AG04449 (cell line): Measurements from ENCODE around the gene TPSB2.
"Not testable (repeated sequence)": the region's sequence is repeated elsewhere in the genome, so short reads cannot be mapped to it uniquely, and the experiment has no call there.

Experiments used
- CTCF ChIA-PET: fragments of 350-600 bp; formaldehyde crosslinking; extraction: SDS; loops from one replicate; lab custom pipeline; 2021; ENCODE audit warnings: antibody characterized with exemption; lab: Yijun Ruan, JAX
- POLR2A ChIA-PET: fragments of 400-600, 350-600 bp; formaldehyde crosslinking; extraction: SDS; loops from one replicate; lab custom pipeline; 2020; ENCODE audit warnings: antibody characterized with exemption, inconsistent platforms; lab: Yijun Ruan, JAX
- DNase-seq: peaks from one replicate; pipeline ENCODE4 v3.0.0-alpha.2; 2010; ENCODE audit warnings: low read depth, low spot score
- H3K4me3 ChIP-seq: 2 replicates; pipeline ENCODE4 v1.5.1; 2011; ENCODE audit warnings: low read depth, mild to moderate bottlenecking, control low read depth, low read length
- TF ChIP-seq, protein P1 (sequence below): IDR thresholded peaks from one replicate; pipeline ENCODE4 v1.5.1; 2011; ENCODE audit warnings: mild to moderate bottlenecking, moderate library complexity, low read length, control low read depth, inconsistent platforms; ENCODE audit not compliant: insufficient read depth; ENCODE audit errors: missing control alignments

The TPSB2 gene

DNA sequence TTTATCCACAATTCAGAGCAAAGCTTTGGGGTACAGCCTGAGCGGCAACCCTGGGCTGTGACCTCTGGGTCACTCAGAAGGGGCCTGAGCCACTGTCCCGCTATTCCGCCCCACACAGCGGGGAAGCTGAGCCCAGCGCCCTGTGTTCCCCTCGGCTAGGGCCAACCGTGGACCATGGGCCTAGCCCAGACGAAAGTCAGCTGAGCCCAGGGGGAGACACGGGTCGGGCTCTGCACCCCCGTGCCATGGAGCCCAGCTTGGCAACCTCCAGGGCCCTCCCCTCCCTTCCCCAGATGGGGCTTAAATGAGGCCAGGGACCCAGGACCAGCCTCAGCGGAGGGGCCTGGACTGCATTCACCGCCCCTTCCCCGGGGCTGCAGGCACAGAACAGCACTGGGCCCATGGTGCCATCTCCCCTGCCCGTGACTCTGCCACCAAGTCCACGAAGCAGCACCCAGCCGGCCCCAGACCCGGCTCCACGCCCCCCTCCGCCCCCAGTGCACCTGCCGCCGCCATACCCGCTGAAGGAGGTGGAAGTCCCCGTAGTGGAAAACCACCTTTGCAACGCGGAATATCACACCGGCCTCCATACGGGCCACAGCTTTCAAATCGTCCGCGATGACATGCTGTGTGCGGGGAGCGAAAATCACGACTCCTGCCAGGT lies 27.7 kb upstream of the TPSB2 start:
- ChIA-PET CTCF (interaction anchor here (1.1 kb wide), 1 partner anchor 19 kb away, joined by 3 read pairs; no protein-coding TSS in a partner anchor), POLR2A (no interaction called here)
- DNase-seq, result no peak
- TF ChIP-seq, protein P1, sequence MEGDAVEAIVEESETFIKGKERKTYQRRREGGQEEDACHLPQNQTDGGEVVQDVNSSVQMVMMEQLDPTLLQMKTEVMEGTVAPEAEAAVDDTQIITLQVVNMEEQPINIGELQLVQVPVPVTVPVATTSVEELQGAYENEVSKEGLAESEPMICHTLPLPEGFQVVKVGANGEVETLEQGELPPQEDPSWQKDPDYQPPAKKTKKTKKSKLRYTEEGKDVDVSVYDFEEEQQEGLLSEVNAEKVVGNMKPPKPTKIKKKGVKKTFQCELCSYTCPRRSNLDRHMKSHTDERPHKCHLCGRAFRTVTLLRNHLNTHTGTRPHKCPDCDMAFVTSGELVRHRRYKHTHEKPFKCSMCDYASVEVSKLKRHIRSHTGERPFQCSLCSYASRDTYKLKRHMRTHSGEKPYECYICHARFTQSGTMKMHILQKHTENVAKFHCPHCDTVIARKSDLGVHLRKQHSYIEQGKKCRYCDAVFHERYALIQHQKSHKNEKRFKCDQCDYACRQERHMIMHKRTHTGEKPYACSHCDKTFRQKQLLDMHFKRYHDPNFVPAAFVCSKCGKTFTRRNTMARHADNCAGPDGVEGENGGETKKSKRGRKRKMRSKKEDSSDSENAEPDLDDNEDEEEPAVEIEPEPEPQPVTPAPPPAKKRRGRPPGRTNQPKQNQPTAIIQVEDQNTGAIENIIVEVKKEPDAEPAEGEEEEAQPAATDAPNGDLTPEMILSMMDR, result no peak
- no peak overlapping the region for H3K4me3 ChIP-seq

DNA sequence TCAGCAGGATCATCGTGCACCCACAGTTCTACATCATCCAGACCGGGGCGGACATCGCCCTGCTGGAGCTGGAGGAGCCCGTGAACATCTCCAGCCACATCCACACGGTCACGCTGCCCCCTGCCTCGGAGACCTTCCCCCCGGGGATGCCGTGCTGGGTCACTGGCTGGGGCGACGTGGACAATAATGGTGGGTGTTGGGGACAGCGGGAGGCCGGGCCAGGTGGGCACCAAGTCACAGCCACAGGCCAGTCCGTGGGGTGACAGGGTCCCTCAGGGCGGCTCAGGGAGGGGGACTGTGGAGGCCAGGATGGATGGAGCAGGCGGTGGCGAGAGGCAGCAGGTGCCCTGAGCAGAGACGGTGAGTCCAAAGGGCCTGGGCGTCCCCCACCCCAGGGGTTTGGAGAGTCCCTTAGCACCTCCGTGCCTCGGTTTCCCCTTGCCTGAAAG lies 26.9 kb upstream of the TPSB2 start:
- no peak for DNase-seq
- ChIA-PET CTCF (interaction anchor here (1.1 kb wide), 1 partner anchor 18 kb away, joined by 3 read pairs; no protein-coding TSS in a partner anchor), POLR2A (no interaction called here)
- no peak overlapping the region for H3K4me3 ChIP-seq
- TF ChIP-seq, protein P1, result no peak

DNA sequence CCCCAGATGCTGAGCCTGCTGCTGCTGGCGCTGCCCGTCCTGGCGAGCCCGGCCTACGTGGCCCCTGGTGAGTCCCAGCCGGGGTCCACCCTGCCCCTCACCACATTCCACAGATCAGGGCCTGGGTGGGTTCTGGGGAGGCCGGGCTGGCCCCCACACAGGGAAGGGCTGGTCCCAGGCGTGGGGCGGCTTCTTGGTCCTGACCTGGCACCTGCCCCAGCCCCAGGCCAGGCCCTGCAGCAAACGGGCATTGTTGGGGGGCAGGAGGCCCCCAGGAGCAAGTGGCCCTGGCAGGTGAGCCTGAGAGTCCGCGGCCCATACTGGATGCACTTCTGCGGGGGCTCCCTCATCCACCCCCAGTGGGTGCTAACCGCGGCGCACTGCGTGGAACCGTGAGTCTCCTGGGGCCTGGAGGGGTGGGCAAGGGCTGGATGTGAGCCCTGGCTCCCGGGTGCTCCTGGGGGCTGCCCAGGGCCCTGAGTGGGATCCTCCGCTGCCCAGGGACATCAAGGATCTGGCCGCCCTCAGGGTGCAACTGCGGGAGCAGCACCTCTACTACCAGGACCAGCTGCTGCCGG lies 26.4 kb upstream of the TPSB2 start:
- DNase-seq, CTCF ChIA-PET, POLR2A ChIA-PET, H3K4me3 ChIP-seq: not testable (repeated sequence)

DNA sequence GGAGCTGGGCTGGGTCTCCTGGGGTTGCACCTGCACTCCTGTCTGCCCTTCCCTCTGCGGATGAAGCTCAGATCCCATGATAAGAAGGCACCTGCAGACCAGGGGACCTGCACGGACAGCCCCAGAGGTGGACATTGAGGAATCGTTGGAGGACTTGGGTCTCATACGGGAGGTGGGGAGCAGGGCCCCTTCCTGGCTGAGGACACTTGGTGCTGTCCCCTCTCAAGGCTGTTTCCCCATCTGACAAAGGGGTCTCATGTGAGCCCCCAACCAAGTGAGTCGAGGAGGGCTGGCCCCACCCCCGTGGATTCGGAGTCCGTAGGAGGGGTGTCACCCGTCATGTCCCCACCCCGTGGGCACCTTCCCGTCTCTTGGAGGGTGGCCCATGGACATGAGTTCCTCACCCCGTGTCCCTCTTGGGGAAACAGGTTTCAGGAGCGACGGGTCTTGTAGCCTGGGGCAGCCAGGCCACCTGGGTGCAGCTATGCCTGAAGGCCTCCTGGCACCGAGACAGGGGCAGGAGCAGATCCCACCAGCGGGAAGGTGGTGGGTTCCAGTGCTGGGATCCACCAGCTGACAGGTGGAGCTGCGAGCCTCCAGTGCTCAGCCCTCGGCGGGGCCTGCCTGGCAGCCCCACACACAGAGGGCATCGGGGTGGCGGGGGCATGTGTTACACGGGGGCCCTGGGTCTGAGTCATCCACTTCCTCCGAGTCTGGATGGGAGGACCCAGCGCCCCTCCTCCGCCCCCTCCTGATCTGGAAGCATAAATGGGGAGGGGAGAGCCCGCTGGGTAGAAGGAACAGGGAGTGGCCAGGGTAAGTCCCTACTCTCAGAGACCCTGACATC lies 25.5 kb upstream of the TPSB2 start, which contains the start of gene TPSD1:
Gene TPSD1, plus strand, starts transcription at position 794 of the 847 bp plus-strand sequence. CDS start 212 bp downstream, outside the sequence.
- POLR2A ChIA-PET, H3K4me3 ChIP-seq, CTCF ChIA-PET, DNase-seq: not testable (repeated sequence)

DNA sequence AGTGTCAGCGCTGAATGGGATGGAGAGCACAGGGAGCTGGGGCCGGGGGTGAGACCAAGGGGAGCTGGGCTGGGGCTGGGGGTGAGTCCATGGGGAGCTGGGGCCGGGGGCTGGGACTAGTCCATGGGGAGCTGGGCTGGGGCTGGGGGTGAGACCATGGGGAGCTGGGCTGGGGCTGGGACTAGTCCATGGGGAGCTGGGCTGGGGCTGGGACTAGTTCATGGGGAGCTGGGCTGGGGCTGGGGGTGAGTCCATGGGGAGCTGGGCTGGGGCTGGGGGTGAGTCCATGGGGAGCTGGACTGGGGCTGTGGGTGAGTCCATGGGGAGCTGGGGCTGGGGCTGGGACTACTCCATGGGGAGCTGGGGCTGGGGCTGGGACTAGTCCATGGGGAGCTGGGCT lies 24.8 kb upstream of the TPSB2 start:
- DNase-seq, POLR2A ChIA-PET, CTCF ChIA-PET, H3K4me3 ChIP-seq: not testable (repeated sequence)

DNA sequence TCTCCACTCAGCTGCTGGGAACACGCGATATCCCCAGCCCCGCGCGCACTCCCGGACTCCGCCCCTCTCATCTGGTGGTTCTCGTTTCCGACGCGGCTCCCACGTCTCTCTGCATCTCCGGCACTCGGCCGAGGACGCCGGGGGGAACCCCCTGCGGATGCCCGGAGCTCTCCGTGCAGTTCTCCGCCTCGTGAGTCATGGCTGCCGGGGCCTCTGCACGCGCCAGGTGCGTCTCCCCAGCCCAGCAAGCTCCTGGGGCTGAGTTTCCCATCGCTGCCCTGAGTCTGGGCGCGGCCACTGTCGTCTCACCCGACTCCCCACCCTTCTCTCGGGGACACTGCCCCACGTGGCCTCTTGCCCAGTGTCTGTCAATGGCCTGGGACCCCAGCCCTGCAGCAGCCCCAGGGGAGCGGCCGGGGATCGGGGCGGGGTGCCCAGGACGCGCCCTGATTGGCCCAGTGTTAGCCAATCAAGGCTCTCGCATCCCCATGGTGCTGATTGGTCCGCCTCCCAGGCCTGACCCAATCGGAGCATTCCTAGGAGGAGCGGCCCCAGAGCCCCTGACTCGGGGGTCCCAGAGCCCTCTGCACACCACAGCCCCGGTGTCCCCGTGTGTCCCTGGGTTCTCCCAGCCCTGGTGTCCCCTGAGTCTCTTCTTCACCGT lies 23.8 kb upstream of the TPSB2 start:
- DNase-seq, POLR2A ChIA-PET, CTCF ChIA-PET, H3K4me3 ChIP-seq: not testable (repeated sequence)

DNA sequence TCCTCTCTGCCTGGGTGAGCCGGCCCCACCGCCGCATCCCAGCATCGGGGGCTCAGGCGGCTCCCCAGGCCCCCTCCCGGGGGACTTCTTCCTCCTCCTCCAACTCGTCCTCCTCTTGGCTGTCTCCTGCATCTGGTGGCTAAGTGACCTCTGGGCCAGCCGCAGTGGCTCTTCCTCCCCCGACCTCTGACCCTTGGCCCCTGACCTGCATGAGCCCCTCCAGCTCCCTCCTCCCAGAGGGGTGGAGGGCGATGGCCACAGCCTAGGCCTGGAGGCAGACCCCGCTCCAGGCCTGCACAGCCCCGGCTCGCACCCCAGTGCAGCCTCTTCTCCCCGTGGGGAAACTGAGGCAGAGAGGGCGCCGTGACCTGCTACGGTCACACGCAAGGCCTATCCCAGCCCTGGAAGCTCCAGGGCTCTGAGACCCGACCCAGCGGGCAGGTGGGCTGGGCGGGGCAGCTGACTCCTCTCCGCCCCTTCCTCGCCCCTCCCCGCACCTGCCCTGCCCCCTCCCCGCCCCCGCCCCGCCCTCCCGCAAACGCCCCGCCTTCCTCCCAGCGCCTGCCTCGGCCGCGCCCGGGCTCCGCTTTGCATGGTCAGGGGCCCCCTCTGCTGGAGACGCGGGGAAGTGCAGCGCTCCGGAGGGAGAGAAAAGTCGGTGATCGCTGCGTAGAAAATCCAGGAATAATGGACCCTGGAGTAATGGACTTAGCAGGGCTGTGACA lies 19.2 kb upstream of the TPSB2 start:
- H3K4me3 ChIP-seq, POLR2A ChIA-PET, CTCF ChIA-PET, DNase-seq: not testable (repeated sequence)

DNA sequence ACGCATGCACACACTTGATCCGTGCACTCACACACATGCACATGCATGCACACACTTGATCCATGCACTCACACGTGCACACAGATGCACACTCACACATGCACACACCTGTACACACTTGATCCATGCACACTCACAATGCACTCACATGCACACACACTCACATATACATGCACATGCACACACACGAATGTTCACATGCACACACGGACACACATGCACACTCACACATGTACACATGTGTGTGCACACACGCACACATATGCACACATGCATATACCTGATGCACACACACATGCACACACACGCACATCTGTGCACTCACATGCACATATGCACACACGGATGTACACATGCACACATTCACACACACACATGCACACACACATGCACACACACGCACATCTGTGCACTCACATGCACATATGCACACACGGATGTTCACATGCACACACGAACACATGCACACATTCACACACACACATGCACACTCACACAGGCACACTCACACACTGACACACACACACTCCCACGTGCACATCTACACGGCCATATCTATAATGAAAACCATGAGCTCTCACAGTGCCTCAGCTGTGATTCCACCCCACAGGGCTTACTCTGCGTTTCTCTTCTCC lies 18.0 kb upstream of the TPSB2 start:
- CTCF ChIA-PET, H3K4me3 ChIP-seq, DNase-seq, POLR2A ChIA-PET: not testable (repeated sequence)
